ENCODE results near the gene FBXW10B. TPM values are rescaled to one million over a fixed set of nuclear protein-coding genes. Genes with fewer than 3 reads are reported as not detected.
"Not testable (repeated sequence)": the region's sequence is repeated elsewhere in the genome, so short reads cannot be mapped to it uniquely, and the experiment has no call there.

Gene FBXW10B
- total RNA-seq, 1 experiment from 2014 or later: 0.26 TPM

DNA sequence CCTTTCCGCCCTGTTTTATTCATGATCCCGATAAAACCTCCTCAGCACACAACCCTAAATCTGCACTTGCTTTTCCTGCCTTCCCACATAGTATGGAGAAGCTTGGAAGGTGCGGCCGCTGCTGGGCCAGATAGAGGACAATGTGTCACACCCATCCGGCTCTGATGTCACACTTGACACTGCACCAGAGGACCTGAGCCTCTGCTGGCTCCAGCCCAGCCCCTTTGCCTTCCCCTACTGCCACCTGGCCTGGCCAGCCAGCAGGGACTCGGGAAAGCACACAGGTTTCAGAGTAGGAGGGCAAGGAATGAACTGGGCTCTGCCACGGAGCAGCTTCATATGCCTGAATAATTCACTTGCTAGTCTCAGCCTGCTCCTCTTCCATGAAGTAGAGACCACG, 2.6 kb upstream of the FBXW10B start:
- H3K27ac ChIP-seq (ENCODE audit: low read length): not testable (repeated sequence)

DNA sequence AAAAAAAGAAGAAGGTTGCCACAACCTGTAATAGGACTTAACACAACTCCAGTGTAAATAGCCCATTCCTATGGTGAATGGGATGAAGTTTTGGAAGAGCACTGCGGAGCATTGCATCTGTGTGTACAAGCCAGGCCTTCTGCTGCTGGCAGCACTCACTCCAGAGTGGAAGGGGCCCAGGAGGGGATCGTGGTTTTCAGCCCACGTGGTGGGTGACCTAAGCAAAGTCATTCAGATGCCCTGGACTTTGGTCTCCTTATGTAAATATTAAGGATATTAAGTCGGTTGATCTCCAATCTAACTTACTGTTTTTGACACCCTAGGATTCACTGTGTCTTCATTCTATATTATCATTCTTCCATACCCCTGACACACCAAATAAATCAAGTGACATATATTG, 2.7 kb downstream of the FBXW10B start:
- H3K27me3 ChIP-seq (ENCODE audit: low read length); H3K4me2 ChIP-seq (ENCODE audit: low read depth, low read length, poor library complexity, severe bottlenecking); H3K36me3 ChIP-seq (ENCODE audit: insufficient read depth, low read length); H4K20me1 ChIP-seq (ENCODE audit: insufficient read depth, low read depth, low read length); H3K9me3 ChIP-seq (ENCODE audit: low read length); DNase-seq; H2AFZ ChIP-seq (ENCODE audit: low read length); H3K4me1 ChIP-seq (ENCODE audit: low read length); H3K9me2 ChIP-seq (replicated peaks; ENCODE audit: insufficient read depth, low read length); H3K9ac ChIP-seq (ENCODE audit: low read length); H3K27ac ChIP-seq (ENCODE audit: low read length); H3K4me3 ChIP-seq (ENCODE audit: low read length); H3K79me2 ChIP-seq (ENCODE audit: low read length): not testable (repeated sequence)

More for the DNA sequence above, 2.6 kb upstream of the FBXW10B start:
- H3K4me2 ChIP-seq (ENCODE audit: low read depth, low read length, poor library complexity, severe bottlenecking); H3K4me1 ChIP-seq (ENCODE audit: low read length); H3K9ac ChIP-seq (ENCODE audit: low read length); H3K9me3 ChIP-seq (ENCODE audit: low read length); H4K20me1 ChIP-seq (ENCODE audit: insufficient read depth, low read depth, low read length); H2AFZ ChIP-seq (ENCODE audit: low read length); H3K4me3 ChIP-seq (ENCODE audit: low read length); DNase-seq; H3K79me2 ChIP-seq (ENCODE audit: low read length); H3K9me2 ChIP-seq (replicated peaks; ENCODE audit: insufficient read depth, low read length); H3K27me3 ChIP-seq (ENCODE audit: low read length); H3K36me3 ChIP-seq (ENCODE audit: insufficient read depth, low read length): not testable (repeated sequence)

DNA sequence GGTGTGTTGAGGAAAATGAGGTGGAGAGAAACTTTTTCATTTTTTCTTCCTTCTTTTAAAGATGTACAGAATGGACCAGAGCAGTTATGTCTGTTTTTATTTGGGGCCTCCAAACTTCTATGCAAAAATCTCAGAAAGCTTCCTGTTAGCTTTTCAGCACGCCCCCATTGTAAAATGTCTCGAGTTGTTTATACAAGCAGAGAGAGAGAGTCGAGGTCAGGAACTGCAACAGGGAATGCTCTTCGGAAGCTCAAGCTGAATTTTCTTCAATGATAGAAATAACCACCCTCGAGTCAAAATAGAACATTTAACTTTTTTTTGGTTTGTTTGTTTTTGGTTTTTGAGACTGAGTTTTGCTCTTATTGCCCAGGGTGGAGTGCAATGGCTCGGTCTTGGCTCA, 3.7 kb downstream of the FBXW10B start:
- not testable (repeated sequence) for H3K4me2 ChIP-seq (ENCODE audit: low read depth, low read length, poor library complexity, severe bottlenecking); H3K36me3 ChIP-seq (ENCODE audit: insufficient read depth, low read length); H4K20me1 ChIP-seq (ENCODE audit: insufficient read depth, low read depth, low read length); H2AFZ ChIP-seq (ENCODE audit: low read length); DNase-seq; H3K27me3 ChIP-seq (ENCODE audit: low read length); H3K79me2 ChIP-seq (ENCODE audit: low read length); H3K27ac ChIP-seq (ENCODE audit: low read length); H3K4me1 ChIP-seq (ENCODE audit: low read length); H3K9me3 ChIP-seq (ENCODE audit: low read length); H3K9ac ChIP-seq (ENCODE audit: low read length); H3K9me2 ChIP-seq (replicated peaks; ENCODE audit: insufficient read depth, low read length); H3K4me3 ChIP-seq (ENCODE audit: low read length)

DNA sequence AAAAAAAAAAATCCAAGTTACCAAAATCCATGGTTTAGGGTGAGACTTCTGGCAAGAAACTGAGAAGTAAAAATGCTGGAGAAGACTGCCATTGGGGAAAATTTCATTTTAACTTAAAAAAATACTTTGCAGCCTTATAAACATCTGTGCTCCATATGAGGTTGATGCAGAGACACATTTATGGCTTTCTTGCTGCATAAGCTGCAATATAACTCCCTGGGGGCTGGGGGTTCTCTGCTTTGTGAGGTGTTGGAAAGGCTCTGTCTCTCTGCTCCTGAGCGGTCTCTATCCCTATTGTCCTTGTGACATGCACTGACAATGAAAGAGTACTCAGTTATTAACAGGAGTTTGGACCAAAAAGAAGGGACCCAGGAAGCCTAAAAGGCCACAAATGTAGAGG, 6.4 kb downstream of the FBXW10B start:
- H3K79me2 ChIP-seq (ENCODE audit: low read length); H2AFZ ChIP-seq (ENCODE audit: low read length); H3K9ac ChIP-seq (ENCODE audit: low read length); H3K9me2 ChIP-seq (replicated peaks; ENCODE audit: insufficient read depth, low read length); H3K27me3 ChIP-seq (ENCODE audit: low read length); H3K4me1 ChIP-seq (ENCODE audit: low read length); H3K27ac ChIP-seq (ENCODE audit: low read length); H3K4me3 ChIP-seq (ENCODE audit: low read length); H3K36me3 ChIP-seq (ENCODE audit: insufficient read depth, low read length); DNase-seq; H4K20me1 ChIP-seq (ENCODE audit: insufficient read depth, low read depth, low read length); H3K4me2 ChIP-seq (ENCODE audit: low read depth, low read length, poor library complexity, severe bottlenecking); H3K9me3 ChIP-seq (ENCODE audit: low read length): not testable (repeated sequence)

DNA sequence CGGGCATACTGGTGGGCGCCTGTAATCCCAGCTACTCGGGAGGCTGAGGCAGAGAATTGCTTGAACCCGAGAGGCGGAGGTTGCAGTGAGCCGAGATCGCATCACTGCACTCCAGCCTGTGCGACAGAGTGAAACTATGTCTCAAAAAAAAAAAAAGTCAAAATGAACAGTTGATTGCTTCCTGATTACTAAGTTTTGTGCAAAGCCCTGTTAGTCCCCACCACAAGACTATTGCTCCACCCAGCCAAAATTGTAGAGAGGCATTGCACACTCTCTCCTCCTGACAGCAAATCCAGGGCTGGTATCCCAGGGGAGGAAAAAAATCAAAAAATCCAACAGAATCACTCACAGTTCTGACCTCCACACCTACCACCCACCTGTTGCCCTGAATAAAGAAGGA, 26.5 kb downstream of the FBXW10B start:
- not testable (repeated sequence) for H3K4me2 ChIP-seq (ENCODE audit: low read depth, low read length, poor library complexity, severe bottlenecking); H3K4me1 ChIP-seq (ENCODE audit: low read length); H4K20me1 ChIP-seq (ENCODE audit: insufficient read depth, low read depth, low read length); H3K9ac ChIP-seq (ENCODE audit: low read length); H3K27me3 ChIP-seq (ENCODE audit: low read length); DNase-seq; H3K9me3 ChIP-seq (ENCODE audit: low read length); H3K79me2 ChIP-seq (ENCODE audit: low read length); H2AFZ ChIP-seq (ENCODE audit: low read length); H3K27ac ChIP-seq (ENCODE audit: low read length); H3K9me2 ChIP-seq (replicated peaks; ENCODE audit: insufficient read depth, low read length); H3K4me3 ChIP-seq (ENCODE audit: low read length); H3K36me3 ChIP-seq (ENCODE audit: insufficient read depth, low read length)

DNA sequence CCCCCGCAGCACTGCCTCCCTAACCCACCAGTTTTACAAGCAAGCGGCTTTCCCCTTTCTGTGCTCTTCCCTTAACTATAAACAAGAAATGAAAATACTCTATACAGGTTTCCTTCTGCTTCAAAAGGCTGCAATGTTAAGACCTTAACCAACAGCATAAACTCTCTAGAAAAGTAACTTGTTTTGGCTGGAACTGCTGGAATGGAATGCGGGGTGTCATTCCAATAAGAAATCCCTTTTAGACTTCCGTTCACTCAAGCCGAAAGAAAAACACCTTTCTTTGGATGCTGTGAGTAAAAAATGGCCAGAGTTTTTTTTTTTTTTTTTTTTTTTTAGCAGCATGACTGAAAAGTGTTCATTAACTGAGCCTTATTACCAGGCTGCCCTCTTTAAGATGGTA, 27.5 kb downstream of the FBXW10B start:
- H3K79me2 ChIP-seq (ENCODE audit: low read length); H3K9me2 ChIP-seq (replicated peaks; ENCODE audit: insufficient read depth, low read length); H3K4me3 ChIP-seq (ENCODE audit: low read length): not testable (repeated sequence)

DNA sequence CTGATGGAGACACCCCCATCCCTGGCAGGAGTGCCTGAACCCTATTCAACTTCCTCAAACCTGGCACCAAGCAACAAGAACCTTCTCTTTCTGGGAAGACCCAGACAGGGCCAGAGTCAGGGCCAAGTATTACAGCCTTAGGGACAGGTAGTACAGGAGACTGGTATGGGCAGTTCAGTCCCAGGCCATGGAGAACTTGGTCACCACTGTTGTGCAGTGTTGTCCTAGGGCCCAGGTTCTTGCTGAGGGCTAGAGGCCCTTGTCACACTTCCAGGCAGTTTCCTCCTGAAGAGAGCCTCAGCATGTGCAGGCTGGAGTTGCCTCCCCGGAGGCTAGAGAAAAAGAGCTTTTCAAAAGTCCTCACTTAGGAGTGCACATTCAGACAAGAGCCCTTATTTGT, 28.7 kb downstream of the FBXW10B start:
- H3K9me2 ChIP-seq (replicated peaks; ENCODE audit: insufficient read depth, low read length); H2AFZ ChIP-seq (ENCODE audit: low read length); H3K79me2 ChIP-seq (ENCODE audit: low read length); H3K4me1 ChIP-seq (ENCODE audit: low read length); H3K9ac ChIP-seq (ENCODE audit: low read length); H3K9me3 ChIP-seq (ENCODE audit: low read length); H3K4me3 ChIP-seq (ENCODE audit: low read length); H3K27ac ChIP-seq (ENCODE audit: low read length); H4K20me1 ChIP-seq (ENCODE audit: insufficient read depth, low read depth, low read length); H3K4me2 ChIP-seq (ENCODE audit: low read depth, low read length, poor library complexity, severe bottlenecking); H3K36me3 ChIP-seq (ENCODE audit: insufficient read depth, low read length); DNase-seq; H3K27me3 ChIP-seq (ENCODE audit: low read length): not testable (repeated sequence)

More for the DNA sequence above, 27.5 kb downstream of the FBXW10B start:
- H3K9ac ChIP-seq (ENCODE audit: low read length); H3K27ac ChIP-seq (ENCODE audit: low read length); H3K9me3 ChIP-seq (ENCODE audit: low read length); H3K27me3 ChIP-seq (ENCODE audit: low read length); H3K36me3 ChIP-seq (ENCODE audit: insufficient read depth, low read length); H4K20me1 ChIP-seq (ENCODE audit: insufficient read depth, low read depth, low read length); DNase-seq; H3K4me2 ChIP-seq (ENCODE audit: low read depth, low read length, poor library complexity, severe bottlenecking); H3K4me1 ChIP-seq (ENCODE audit: low read length); H2AFZ ChIP-seq (ENCODE audit: low read length): not testable (repeated sequence)

DNA sequence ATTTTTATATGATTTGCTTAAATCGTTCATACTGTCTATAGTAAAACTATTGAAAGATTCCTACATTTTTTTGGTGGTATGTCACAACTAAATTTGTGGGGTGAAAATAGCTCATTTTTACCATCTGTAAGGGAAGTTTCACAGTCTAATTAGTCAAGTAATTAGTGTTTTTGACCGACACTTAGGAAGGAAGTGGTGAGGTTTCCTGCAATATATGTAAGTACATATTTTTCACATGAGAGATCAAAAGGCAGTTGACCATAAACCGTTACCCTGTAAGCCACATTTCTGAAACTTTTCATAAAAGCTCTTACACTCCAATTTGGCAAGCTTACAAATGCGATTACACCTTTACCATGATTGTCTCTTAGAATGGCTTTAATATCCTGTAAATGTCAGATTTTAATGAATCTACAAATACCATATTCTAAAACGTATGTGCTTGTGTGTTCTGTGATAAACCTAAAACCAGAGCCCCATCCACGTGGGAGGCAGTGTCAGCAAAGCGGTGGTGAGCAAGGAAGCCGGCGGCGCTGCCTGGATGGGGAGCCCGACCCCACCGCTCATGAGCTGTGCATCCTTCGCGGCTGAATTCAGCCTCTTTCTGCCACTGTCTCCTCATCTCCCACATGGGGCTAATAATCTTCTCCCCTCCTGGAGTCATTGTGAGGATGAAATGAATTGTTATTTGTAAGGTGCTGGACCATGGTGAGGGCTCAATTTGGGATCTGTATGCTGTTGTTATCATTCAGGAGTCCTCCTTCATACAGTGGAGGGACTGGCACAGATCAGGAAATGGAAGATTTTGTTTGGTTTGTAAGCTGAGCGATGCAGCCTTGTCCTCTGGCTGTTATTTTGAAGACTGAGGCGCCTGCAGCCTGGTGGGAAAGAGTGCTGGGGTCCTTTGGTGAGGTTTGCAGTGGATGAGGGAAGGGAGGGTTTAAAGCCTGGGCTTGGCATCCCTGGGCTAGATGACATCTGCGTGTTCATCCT, 29.7 kb downstream of the FBXW10B start:
- not testable (repeated sequence) for H2AFZ ChIP-seq (ENCODE audit: low read length); H3K9ac ChIP-seq (ENCODE audit: low read length); DNase-seq; H3K4me3 ChIP-seq (ENCODE audit: low read length); H3K36me3 ChIP-seq (ENCODE audit: insufficient read depth, low read length); H3K79me2 ChIP-seq (ENCODE audit: low read length); H4K20me1 ChIP-seq (ENCODE audit: insufficient read depth, low read depth, low read length); H3K27me3 ChIP-seq (ENCODE audit: low read length); H3K9me3 ChIP-seq (ENCODE audit: low read length); H3K4me2 ChIP-seq (ENCODE audit: low read depth, low read length, poor library complexity, severe bottlenecking); H3K9me2 ChIP-seq (replicated peaks; ENCODE audit: insufficient read depth, low read length); H3K27ac ChIP-seq (ENCODE audit: low read length); H3K4me1 ChIP-seq (ENCODE audit: low read length)
